Endothelial cell of umbilical vein (primary cell): ENCODE results near the gene MAP3K13. TPM values are rescaled to one million over a fixed set of nuclear protein-coding genes. Genes with fewer than 3 reads are reported as not detected.

ENCODE experiments used
- BruUV-seq: library from RNA; stranded (reverse); fragments of 400-500 nt; replicated peaks from 2 replicates; lab custom pipeline; 2021; lab: Mats Ljungman, UMichigan
- CTCF ChIA-PET: fragments of 300-600, 350-600 bp; sonication (Branson Sonifier 250); formaldehyde crosslinking; loops from one replicate; lab custom pipeline; 2021; ENCODE audit warnings: antibody characterized with exemption, inconsistent platforms; lab: Charles Lee
- POLR2A ChIA-PET: fragments of 300-600, 350-600 bp; sonication (Branson Sonifier 250); formaldehyde crosslinking; loops from one replicate; lab custom pipeline; 2021; ENCODE audit warnings: antibody characterized with exemption, inconsistent platforms; lab: Charles Lee
- DNase-seq: peaks from one replicate; pipeline ENCODE4 v3.0.0-alpha.2; 2011; ENCODE audit warnings: low read depth, low spot score
- FAIRE-seq: peaks from 2 replicates; lab custom pipeline; 2011; peaks lifted over from hg19 to GRCh38; lab: Jason Lieb, UNC
- H2AFZ ChIP-seq: 2 replicates; pipeline ENCODE4 v1.6.0; 2012; ENCODE audit warnings: low read depth, low read length, control low read depth, inconsistent platforms
- H3K27ac ChIP-seq: 2 replicates; pipeline ENCODE4 v1.5.1; 2011; ENCODE audit warnings: low read depth, mild to moderate bottlenecking, control low read depth, low read length, moderate library complexity; ENCODE audit not compliant: insufficient read depth
- H3K27me3 ChIP-seq, 2 experiments: 2 replicates each; pipeline versions ENCODE4 v1.6.0 to v1.6.1; 2011; ENCODE audit warnings: low read length in 2 of 2, mixed read lengths in 1 of 2; ENCODE audit not compliant: control insufficient read depth in 2 of 2, insufficient read depth in 2 of 2
- H3K36me3 ChIP-seq, 2 experiments: 2 replicates in 1 of 2; 3 replicates in 1 of 2; pipeline ENCODE4 v1.5.1; 2011; ENCODE audit warnings: low read length in 2 of 2, mild to moderate bottlenecking in 1 of 2, moderate library complexity in 1 of 2; ENCODE audit not compliant: control insufficient read depth in 2 of 2, insufficient read depth in 2 of 2; ENCODE audit errors: extremely low read depth in 1 of 2
- H3K4me1 ChIP-seq: 3 replicates; pipeline ENCODE4 v1.5.1; 2011; ENCODE audit warnings: mild to moderate bottlenecking, low read length; ENCODE audit not compliant: control insufficient read depth, insufficient read depth; ENCODE audit errors: extremely low read depth
- H3K4me2 ChIP-seq: 2 replicates; pipeline ENCODE4 v1.6.1; 2011; ENCODE audit warnings: low read length, control low read depth, mixed read lengths; ENCODE audit not compliant: insufficient read depth
- H3K4me3 ChIP-seq, 3 experiments: fragments of 200-600 bp in 1 of 3; sonication (generic), shearing (Covaris generic) in 1 of 3; replicated peaks in 1 of 3; 2 replicates each; pipeline ENCODE4 v1.5.1; 2011 to 2016; ENCODE audit warnings: control low read depth in 3 of 3, low read length in 3 of 3, mild to moderate bottlenecking in 2 of 3, inconsistent platforms in 1 of 3, low read depth in 1 of 3, moderate library complexity in 1 of 3; ENCODE audit not compliant: insufficient read depth in 1 of 3
- H3K79me2 ChIP-seq: 2 replicates; pipeline ENCODE4 v1.6.0; 2012; ENCODE audit warnings: low read length, inconsistent platforms; ENCODE audit not compliant: control insufficient read depth, insufficient read depth
- H3K9ac ChIP-seq: replicated peaks from 2 replicates; pipeline ENCODE3; 2011; ENCODE audit warnings: low read length, control low read depth; ENCODE audit not compliant: insufficient read depth; ENCODE audit errors: extremely low read depth
- H3K9me1 ChIP-seq: replicated peaks from 3 replicates; pipeline ENCODE4 v1.6.0; 2011; ENCODE audit warnings: mild to moderate bottlenecking, low read length; ENCODE audit not compliant: control insufficient read depth, insufficient read depth; ENCODE audit errors: extremely low read depth
- H3K9me3 ChIP-seq: replicated peaks from 2 replicates; pipeline ENCODE4 v1.5.1; 2012; ENCODE audit warnings: low read length, inconsistent platforms; ENCODE audit not compliant: control insufficient read depth, insufficient read depth
- H4K20me1 ChIP-seq: replicated peaks from 2 replicates; pipeline ENCODE3; 2011; ENCODE audit warnings: mild to moderate bottlenecking, low read length; ENCODE audit not compliant: control insufficient read depth, insufficient read depth; ENCODE audit errors: extremely low read depth
- EZH2 ChIP-seq: IDR thresholded peaks from 2 replicates; pipeline ENCODE4 v1.6.1; 2012; ENCODE audit warnings: borderline replicate concordance, low read depth, mild to moderate bottlenecking, moderate library complexity, low read length, inconsistent platforms; ENCODE audit not compliant: severe bottlenecking
- FOS ChIP-seq: IDR thresholded peaks from 2 replicates; pipeline ENCODE4 v1.6.1; 2011; ENCODE audit warnings: mild to moderate bottlenecking, low read length, moderate library complexity, borderline replicate concordance; ENCODE audit not compliant: insufficient read depth
- GATA2 ChIP-seq: IDR thresholded peaks from 2 replicates; pipeline ENCODE4 v1.7.0; 2011; ENCODE audit warnings: low read depth, mild to moderate bottlenecking, moderate library complexity, mixed read lengths, low read length; ENCODE audit not compliant: insufficient read length, insufficient read depth
- JUN ChIP-seq: IDR thresholded peaks from 2 replicates; pipeline ENCODE4 v1.6.1; 2011; ENCODE audit warnings: borderline replicate concordance, low read depth; ENCODE audit not compliant: insufficient read length, insufficient read depth
- MYC ChIP-seq: IDR thresholded peaks from one replicate; pipeline ENCODE4 v1.6.1; 2011; ENCODE audit warnings: mild to moderate bottlenecking, low read depth, low read length
- POLR2A ChIP-seq: IDR thresholded peaks from 2 replicates; pipeline ENCODE4 v1.6.1; 2012; ENCODE audit warnings: low read depth, mild to moderate bottlenecking, control low read depth, low read length
- POLR2AphosphoS5 ChIP-seq: IDR thresholded peaks from 2 replicates; pipeline ENCODE4 v1.6.1; 2012; ENCODE audit warnings: low read depth, mild to moderate bottlenecking, control low read depth, low read length, moderate library complexity; ENCODE audit not compliant: insufficient read depth
- dilution Hi-C: fragments of 300-500 bp; cut with MboI; formaldehyde crosslinking; loops from one replicate; pipeline ENCODE4 v1.15.0; 2019; ENCODE audit warnings: low sequenced_read_pairs; ENCODE audit not compliant: extremely low pct_ligation_motif_present
- intact Hi-C: fragments of 100-400 bp; cut with micrococcal nuclease; formaldehyde crosslinking; loops from one replicate; pipeline ENCODE4 v1.10.0; 2022
- polyA plus RNA-seq, 4 experiments: library from polyadenylated mRNA; depleted of rRNA in 3 of 4; stranded (reverse) in 3 of 4; unstranded in 1 of 4; fragments of >200 nt; gene quantifications; 2 replicates each; pipeline versions ENCODE4 v1.2.1 to v1.2.3, GENCODE V29; 2011 to 2012; ENCODE audit warnings: missing spikeins in 1 of 4
- total RNA-seq: library from RNA; stranded (reverse); gene quantifications from 2 replicates; pipeline ENCODE4 v1.2.3, GENCODE V29; 2021
- TF ChIP-seq, protein P1 (sequence below), 2 donors: IDR thresholded peaks; 1 replicate in 1 of 2; 2 replicates in 1 of 2; pipeline ENCODE4 v1.5.1; 2011; ENCODE audit warnings: low read length in 2 of 2, mild to moderate bottlenecking in 2 of 2, moderate library complexity in 2 of 2, control low read depth in 1 of 2, inconsistent platforms in 1 of 2, low read depth in 1 of 2; ENCODE audit not compliant: insufficient read depth in 1 of 2; ENCODE audit errors: extremely low read depth in 1 of 2
- TF ChIP-seq, protein P2 (sequence below): IDR thresholded peaks from 2 replicates; pipeline ENCODE4 v1.6.1; 2011; ENCODE audit not compliant: insufficient read depth, insufficient read length

The MAP3K13 gene
- total and polyA plus RNA-seq, 2 donors (not counting 3 experiments of a cell fraction or from before 2014, with no cell fraction given) = 6.2 to 15.4 TPM

DNA sequence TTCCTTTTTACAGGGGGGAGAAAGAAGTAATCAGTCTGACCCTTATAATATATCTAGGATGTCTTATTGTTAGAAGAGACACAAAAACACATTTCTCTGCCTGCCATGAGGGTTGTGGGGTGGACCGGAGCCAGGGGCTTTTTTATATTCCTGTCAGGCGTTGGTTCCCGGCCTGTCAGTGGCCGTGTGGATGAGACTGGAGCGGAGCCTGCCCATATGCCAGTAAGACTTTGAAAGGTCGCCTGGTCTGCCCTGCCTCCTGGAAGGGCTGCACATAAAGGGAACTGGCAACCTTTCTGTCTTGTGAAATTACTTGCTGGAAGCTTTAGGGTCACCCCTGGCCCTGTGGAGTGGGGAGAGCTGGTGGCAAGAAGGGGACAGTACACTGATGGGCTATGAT is 34.7 kb downstream of the MAP3K13 start:
- Histone ChIP-seq H3K9me3 (no peaks in the 10 kb centered on the region), H3K4me2 (no peak overlapping the region), H3K36me3 (no peaks in the 10 kb centered on the region), H3K9me1 (no peaks in the 10 kb centered on the region), H3K4me3 (no peak overlapping the region), H3K79me2 (no peaks in the 10 kb centered on the region), H4K20me1 (no peaks in the 10 kb centered on the region), H3K9ac (no peak overlapping the region), H3K4me1 (no peaks in the 10 kb centered on the region), H2AFZ (no peak overlapping the region), H3K27me3 (no peaks in the 10 kb centered on the region), H3K27ac (no peak overlapping the region)
- POLR2A ChIA-PET = no interaction called here
- BruUV-seq = no TSS peak
- no peak for DNase-seq
- FAIRE-seq = no peak
- intact Hi-C loops (no loop called here), dilution Hi-C loops (no loop called here)
- TF ChIP-seq POLR2AphosphoS5 = no peak
- TF ChIP-seq JUN = no peak
- no peak for TF ChIP-seq FOS
- TF ChIP-seq, protein P1, sequence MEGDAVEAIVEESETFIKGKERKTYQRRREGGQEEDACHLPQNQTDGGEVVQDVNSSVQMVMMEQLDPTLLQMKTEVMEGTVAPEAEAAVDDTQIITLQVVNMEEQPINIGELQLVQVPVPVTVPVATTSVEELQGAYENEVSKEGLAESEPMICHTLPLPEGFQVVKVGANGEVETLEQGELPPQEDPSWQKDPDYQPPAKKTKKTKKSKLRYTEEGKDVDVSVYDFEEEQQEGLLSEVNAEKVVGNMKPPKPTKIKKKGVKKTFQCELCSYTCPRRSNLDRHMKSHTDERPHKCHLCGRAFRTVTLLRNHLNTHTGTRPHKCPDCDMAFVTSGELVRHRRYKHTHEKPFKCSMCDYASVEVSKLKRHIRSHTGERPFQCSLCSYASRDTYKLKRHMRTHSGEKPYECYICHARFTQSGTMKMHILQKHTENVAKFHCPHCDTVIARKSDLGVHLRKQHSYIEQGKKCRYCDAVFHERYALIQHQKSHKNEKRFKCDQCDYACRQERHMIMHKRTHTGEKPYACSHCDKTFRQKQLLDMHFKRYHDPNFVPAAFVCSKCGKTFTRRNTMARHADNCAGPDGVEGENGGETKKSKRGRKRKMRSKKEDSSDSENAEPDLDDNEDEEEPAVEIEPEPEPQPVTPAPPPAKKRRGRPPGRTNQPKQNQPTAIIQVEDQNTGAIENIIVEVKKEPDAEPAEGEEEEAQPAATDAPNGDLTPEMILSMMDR (IDR thresholded peaks at IDR 0.05; ENCODE audit: extremely low read depth in 1 of 2, insufficient read depth in 1 of 2, low read depth in 1 of 2, low read length in 2 of 2) = no peak
- TF ChIP-seq POLR2A = no peak
- no peak for TF ChIP-seq MYC
- TF ChIP-seq, protein P2, sequence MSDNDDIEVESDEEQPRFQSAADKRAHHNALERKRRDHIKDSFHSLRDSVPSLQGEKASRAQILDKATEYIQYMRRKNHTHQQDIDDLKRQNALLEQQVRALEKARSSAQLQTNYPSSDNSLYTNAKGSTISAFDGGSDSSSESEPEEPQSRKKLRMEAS = no peak
- no peak for TF ChIP-seq EZH2
- no peak for TF ChIP-seq GATA2
- CTCF ChIA-PET = no interaction called here
